ENCODE results near the gene SLC9A8. TPM values are rescaled to one million over a fixed set of nuclear protein-coding genes. Genes with fewer than 3 reads are reported as not detected.

SLC9A8 gene
- 1 to 10 TPM; 5.5 to 8.7 (median 6.9) TPM for total RNA-seq
- polyA plus RNA-seq = 1 to 10 TPM; 3.3 to 7.4 TPM
- long read RNA-seq, donor 1, partial matches to known transcripts = 2 of 4 reads
- long read RNA-seq, donor 1, other reads (novel, unspliced or antisense) = 2 of 4 reads
- long read RNA-seq, donor 2, full-length matches to known transcripts = 1 of 9 reads
- long read RNA-seq, donor 2, partial matches to known transcripts = 1 of 9 reads
- long read RNA-seq, donor 2, other reads (novel, unspliced or antisense) = 7 of 9 reads
- long read RNA-seq, donor 3, partial matches to known transcripts = 0 of 12 reads
- long read RNA-seq, donor 3, other reads (novel, unspliced or antisense) = 12 of 12 reads

GRCh38 chr20:49812507-49813304, at the start of gene SLC9A8:
TSS of gene SLC9A8 (plus strand) at chr20:49812828. CDS start at chr20:49812923, 95 bp downstream.
- Histone ChIP-seq H3K9me3 (no peaks in the 10 kb centered on the region), H3K4me3 (peak within 1 kb of the TSS; percentile 62 to 97 (median 86)), H3K36me3 (peaks cover 0 to 32% (median 17%) of the 10 kb centered on the region in 9 donors), H3K4me1 (peaks cover 0 to 36% (median 18%) of the 10 kb centered on the region in 9 donors), H3K27me3 (no peaks in the 10 kb centered on the region), H3K27ac (peak within 1 kb of the TSS; percentile 67 to 98 (median 96))
- DNase-seq (peak; percentile 87 to 92), ATAC-seq (peak; percentile 93 to 97 (median 96))
- WGBS, 2 donors = 0 to 1% methylated on average over 57 to 60 of the region's 61 CpGs
- peak in 8 of 9 donors; percentile 32 to 63 (median 47) for TF ChIP-seq CTCF (IDR thresholded peaks at IDR 0.05)
- intact Hi-C loops (cut with DNase I) = loop anchor here in 6 of 10 donors (1.0 to 10.0 kb wide), 8 partner anchors 22 to 202 kb away; partner anchors contain the start of gene B4GALT5 (in 6 of the 6)

GRCh38 chr20:49762940-49763766, 49.5 kb upstream of the SLC9A8 start:
- no peaks in the 10 kb centered on the region for H3K9me3 ChIP-seq
- TF ChIP-seq CTCF (IDR thresholded peaks at IDR 0.05) = no peak
- DNase-seq = no peak
- intact Hi-C loops (cut with DNase I) = no loop called here
- no peak overlapping the region for H3K4me3 ChIP-seq
- H3K36me3 ChIP-seq = no peaks in the 10 kb centered on the region
- peaks cover 0 to 45% (median 24%) of the 10 kb centered on the region in 9 donors for H3K4me1 ChIP-seq
- H3K27me3 ChIP-seq = no peaks in the 10 kb centered on the region
- peak overlapping the region in 3 of 10 donors; percentile 21 to 86 (median 55) for H3K27ac ChIP-seq
- 71 to 75% methylated on average over 12 of the region's 12 CpGs for WGBS, 2 donors
- no peak for ATAC-seq

- WGBS, 2 donors = 88 to 93% methylated on average over 5 of the region's 5 CpGs
- Histone ChIP-seq H3K9me3 (no peaks in the 10 kb centered on the region), H3K4me3 (no peak overlapping the region), H3K4me1 (peaks cover 0 to 68% (median 31%) of the 10 kb centered on the region in 9 donors), H3K27ac (peak overlapping the region in 3 of 10 donors; percentile 1 to 86 (median 36)), H3K36me3 (no peaks in the 10 kb centered on the region), H3K27me3 (no peaks in the 10 kb centered on the region)
- intact Hi-C loops (cut with DNase I) = no loop called here
- DNase-seq = no peak
- no peak for TF ChIP-seq CTCF (IDR thresholded peaks at IDR 0.05)
- ATAC-seq = no peak
Measured at GRCh38 chr20:49765413-49765736, 47.3 kb upstream of the SLC9A8 start.

All from heart right ventricle (tissue), 16 donors.